ENCODE measurements around the gene BMP8B.

DNA sequence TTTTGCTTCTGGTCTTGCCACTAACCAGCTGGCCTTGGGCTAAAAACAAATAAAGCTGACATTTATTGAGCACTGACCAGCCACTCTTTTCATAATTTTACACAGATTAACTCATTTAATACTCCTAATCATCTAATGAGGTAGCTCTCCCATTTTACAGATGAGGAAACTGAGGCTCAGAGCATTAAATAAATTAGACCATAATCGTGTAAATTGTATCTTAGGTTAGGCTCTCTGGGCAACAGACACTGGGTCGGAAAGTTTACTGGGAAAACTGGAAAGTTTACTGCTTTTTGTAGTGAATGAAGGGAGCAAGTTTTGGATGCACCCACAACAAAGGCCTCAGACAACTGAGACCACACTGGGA lies 7.3 kb downstream of the BMP8B start:
- TF ChIP-seq, protein P1, sequence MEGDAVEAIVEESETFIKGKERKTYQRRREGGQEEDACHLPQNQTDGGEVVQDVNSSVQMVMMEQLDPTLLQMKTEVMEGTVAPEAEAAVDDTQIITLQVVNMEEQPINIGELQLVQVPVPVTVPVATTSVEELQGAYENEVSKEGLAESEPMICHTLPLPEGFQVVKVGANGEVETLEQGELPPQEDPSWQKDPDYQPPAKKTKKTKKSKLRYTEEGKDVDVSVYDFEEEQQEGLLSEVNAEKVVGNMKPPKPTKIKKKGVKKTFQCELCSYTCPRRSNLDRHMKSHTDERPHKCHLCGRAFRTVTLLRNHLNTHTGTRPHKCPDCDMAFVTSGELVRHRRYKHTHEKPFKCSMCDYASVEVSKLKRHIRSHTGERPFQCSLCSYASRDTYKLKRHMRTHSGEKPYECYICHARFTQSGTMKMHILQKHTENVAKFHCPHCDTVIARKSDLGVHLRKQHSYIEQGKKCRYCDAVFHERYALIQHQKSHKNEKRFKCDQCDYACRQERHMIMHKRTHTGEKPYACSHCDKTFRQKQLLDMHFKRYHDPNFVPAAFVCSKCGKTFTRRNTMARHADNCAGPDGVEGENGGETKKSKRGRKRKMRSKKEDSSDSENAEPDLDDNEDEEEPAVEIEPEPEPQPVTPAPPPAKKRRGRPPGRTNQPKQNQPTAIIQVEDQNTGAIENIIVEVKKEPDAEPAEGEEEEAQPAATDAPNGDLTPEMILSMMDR (IDR thresholded peaks at IDR 0.05) = no peak
- no peak for TF ChIP-seq POLR2A (IDR thresholded peaks at IDR 0.05)
